Fibroblast of lung (primary cell): Measurements from ENCODE around the gene EID2B.

Experiments
- CTCF ChIP-seq, 2 donors: IDR thresholded peaks in 1 of 2; conservative IDR thresholded peaks in 1 of 2; 1 replicate in 1 of 2; 2 replicates in 1 of 2; pipeline ENCODE4 v1.5.1; 2011 to 2012; ENCODE audit warnings: low read length in 2 of 2, control low read depth in 1 of 2, inconsistent platforms in 1 of 2, low read depth in 1 of 2, mild to moderate bottlenecking in 1 of 2
- EZH2 ChIP-seq: IDR thresholded peaks from 2 replicates; pipeline ENCODE4 v1.5.1; 2012; ENCODE audit warnings: low read length, control low read depth, mild to moderate bottlenecking; ENCODE audit errors: missing control alignments

- TF ChIP-seq CTCF (conservative IDR thresholded peaks at IDR 0.05 in 1 of 2, IDR thresholded peaks at IDR 0.05 in 1 of 2; ENCODE audit: low read depth in 1 of 2, low read length in 2 of 2) (no peak), EZH2 (no peak)
These were observed 19.7 kb downstream of the EID2B start for GRCh38 chr19:39512988-39513387.
